ENCODE results near the gene DNAH7. TPM values are rescaled to one million over a fixed set of nuclear protein-coding genes. Genes with fewer than 3 reads are reported as not detected.
"Not testable (repeated sequence)": the region's sequence is repeated elsewhere in the genome, so short reads cannot be mapped to it uniquely, and the experiment has no call there.

The DNAH7 gene
- total and polyA plus RNA-seq, 2 donors (not counting 1 experiment from before 2014, with no cell fraction given) = 0.37 to 0.99 TPM

DNA sequence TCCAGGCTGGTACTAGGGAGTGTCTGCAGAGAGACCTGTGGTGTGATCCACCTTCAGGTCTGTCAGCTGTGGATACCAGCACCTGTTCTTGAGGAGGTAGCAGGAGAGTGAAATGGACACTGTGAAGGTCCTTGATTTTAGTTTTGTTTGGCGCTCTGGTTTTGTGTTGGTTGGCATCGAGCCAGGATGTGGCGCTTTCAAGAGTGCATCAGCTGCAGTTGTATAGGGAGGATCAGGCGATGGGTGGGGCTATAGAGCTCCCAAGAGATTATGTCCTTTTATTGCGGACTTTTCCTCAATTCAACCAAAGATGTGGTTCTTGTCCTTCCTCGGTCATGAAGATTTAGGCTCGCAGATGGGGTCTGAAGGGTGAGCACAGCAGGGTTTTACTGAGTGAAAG, 374.1 kb downstream of the DNAH7 start:
- no peaks in the 10 kb centered on the region for H3K36me3 ChIP-seq (ENCODE audit: control insufficient read depth, insufficient read depth, low read length)
- no peak overlapping the region for H3K9ac ChIP-seq (ENCODE audit: insufficient read depth, low read length)
- H3K4me2 ChIP-seq (ENCODE audit: extremely low read depth, insufficient read depth, low read length) = no peak overlapping the region
- H3K4me3 ChIP-seq (replicated peaks in 1 of 4; ENCODE audit: control extremely low read depth in 1 of 4, insufficient read depth in 1 of 4, low read depth in 3 of 4, low read length in 4 of 4) = no peak overlapping the region
- peaks cover 2% of the 10 kb centered on the region for H3K79me2 ChIP-seq (ENCODE audit: control insufficient read depth, insufficient read depth, low read length)
- no peak overlapping the region for H2AFZ ChIP-seq (ENCODE audit: low read length)
- H3K9me3 ChIP-seq (ENCODE audit: control insufficient read depth, insufficient read depth, low read depth, low read length) = no peaks in the 10 kb centered on the region
- H3K27me3 ChIP-seq (ENCODE audit: control insufficient read depth, insufficient read depth, low read length) = no peaks in the 10 kb centered on the region
- no peaks in the 10 kb centered on the region for H4K20me1 ChIP-seq (ENCODE audit: control insufficient read depth, extremely low read depth, insufficient read depth, low read length)
- H3K27ac ChIP-seq (ENCODE audit: insufficient read depth, low read length) = no peak overlapping the region
- no peaks in the 10 kb centered on the region for H3K4me1 ChIP-seq (ENCODE audit: control insufficient read depth, extremely low read depth, insufficient read depth, low read length)
- no peak for DNase-seq (ENCODE audit: low read depth in 2 of 2)
- TF ChIP-seq, protein P1, sequence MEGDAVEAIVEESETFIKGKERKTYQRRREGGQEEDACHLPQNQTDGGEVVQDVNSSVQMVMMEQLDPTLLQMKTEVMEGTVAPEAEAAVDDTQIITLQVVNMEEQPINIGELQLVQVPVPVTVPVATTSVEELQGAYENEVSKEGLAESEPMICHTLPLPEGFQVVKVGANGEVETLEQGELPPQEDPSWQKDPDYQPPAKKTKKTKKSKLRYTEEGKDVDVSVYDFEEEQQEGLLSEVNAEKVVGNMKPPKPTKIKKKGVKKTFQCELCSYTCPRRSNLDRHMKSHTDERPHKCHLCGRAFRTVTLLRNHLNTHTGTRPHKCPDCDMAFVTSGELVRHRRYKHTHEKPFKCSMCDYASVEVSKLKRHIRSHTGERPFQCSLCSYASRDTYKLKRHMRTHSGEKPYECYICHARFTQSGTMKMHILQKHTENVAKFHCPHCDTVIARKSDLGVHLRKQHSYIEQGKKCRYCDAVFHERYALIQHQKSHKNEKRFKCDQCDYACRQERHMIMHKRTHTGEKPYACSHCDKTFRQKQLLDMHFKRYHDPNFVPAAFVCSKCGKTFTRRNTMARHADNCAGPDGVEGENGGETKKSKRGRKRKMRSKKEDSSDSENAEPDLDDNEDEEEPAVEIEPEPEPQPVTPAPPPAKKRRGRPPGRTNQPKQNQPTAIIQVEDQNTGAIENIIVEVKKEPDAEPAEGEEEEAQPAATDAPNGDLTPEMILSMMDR (conservative IDR thresholded peaks at IDR 0.05 in 1 of 2, IDR thresholded peaks at IDR 0.05 in 1 of 2; ENCODE audit: low read depth in 1 of 2, low read length in 2 of 2) = no peak
- no peak for TF ChIP-seq EZH2 (IDR thresholded peaks at IDR 0.05; ENCODE audit: low read length, missing control alignments)

DNA sequence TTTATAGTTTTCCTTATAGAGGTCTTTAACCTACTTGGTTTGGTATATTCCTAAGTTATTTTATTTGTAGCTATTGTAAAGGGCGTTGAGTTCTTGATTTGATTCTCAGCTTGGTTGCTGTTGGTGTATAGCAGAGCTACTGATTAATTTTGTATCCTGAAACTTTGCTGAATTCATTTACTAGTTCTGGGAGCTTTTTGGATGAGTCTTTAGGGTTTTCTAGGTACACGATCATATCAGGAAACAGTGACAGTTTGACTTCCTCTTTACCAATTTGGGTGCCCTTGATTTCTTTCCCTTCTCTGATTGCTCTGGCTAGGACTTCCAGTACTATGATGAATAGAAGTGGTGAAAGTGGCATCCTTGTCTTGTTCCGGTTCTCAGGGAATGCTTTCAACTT, 376.1 kb downstream of the DNAH7 start:
- not testable (repeated sequence) for H3K27ac ChIP-seq (ENCODE audit: insufficient read depth, low read length); H4K20me1 ChIP-seq (ENCODE audit: control insufficient read depth, extremely low read depth, insufficient read depth, low read length); H3K4me2 ChIP-seq (ENCODE audit: extremely low read depth, insufficient read depth, low read length); DNase-seq (ENCODE audit: low read depth in 2 of 2); H3K79me2 ChIP-seq (ENCODE audit: control insufficient read depth, insufficient read depth, low read length); H2AFZ ChIP-seq (ENCODE audit: low read length); H3K27me3 ChIP-seq (ENCODE audit: control insufficient read depth, insufficient read depth, low read length); H3K4me1 ChIP-seq (ENCODE audit: control insufficient read depth, extremely low read depth, insufficient read depth, low read length); H3K36me3 ChIP-seq (ENCODE audit: control insufficient read depth, insufficient read depth, low read length); H3K9me3 ChIP-seq (ENCODE audit: control insufficient read depth, insufficient read depth, low read depth, low read length); H3K9ac ChIP-seq (ENCODE audit: insufficient read depth, low read length); H3K4me3 ChIP-seq (replicated peaks in 1 of 4; ENCODE audit: control extremely low read depth in 1 of 4, insufficient read depth in 1 of 4, low read depth in 3 of 4, low read length in 4 of 4)

Other genes starting within 250 kb of the DNAH7 start
- gene STK17B, start 102.7 kb upstream of the DNAH7 start, total RNA-seq = 17.2 and 43.1 TPM in 2 replicates
- gene STK17B, start 102.7 kb upstream of the DNAH7 start, polyA plus RNA-seq = 23.9 and 39.0 TPM in 2 replicates

Measured in fibroblast of lung (primary cell).